SH-SY5Y (cell line): ENCODE data around the gene IGLL1.

Experiments used
- GATA2 ChIP-seq: IDR thresholded peaks from 2 replicates; pipeline ENCODE4 v1.6.1; 2011; ENCODE audit warnings: mild to moderate bottlenecking, low read depth, low read length
- GATA3 ChIP-seq: IDR thresholded peaks from 2 replicates; pipeline ENCODE4 v1.6.1; 2011; ENCODE audit warnings: low read depth, mild to moderate bottlenecking, low read length, moderate library complexity

Gene IGLL1

DNA sequence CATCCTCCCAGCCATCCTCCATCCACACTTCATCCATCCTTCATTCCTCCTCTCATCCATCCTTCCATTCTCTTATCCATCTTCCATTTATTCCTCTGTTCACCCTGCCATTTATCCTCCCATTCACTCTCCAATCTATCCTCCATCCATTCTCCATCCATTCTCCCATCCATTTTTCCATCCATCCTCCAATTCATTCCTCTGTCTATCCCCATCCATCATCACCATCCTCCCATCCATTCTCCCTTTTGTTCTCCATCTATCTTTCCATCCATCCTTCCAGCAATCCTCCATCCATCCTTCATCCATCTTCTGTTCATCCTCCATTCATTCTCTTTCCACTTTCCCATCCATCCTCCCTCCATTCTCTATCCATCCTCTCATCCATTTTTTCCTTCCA, 28.7 kb downstream of the IGLL1 start:
- no peak for TF ChIP-seq GATA2

DNA sequence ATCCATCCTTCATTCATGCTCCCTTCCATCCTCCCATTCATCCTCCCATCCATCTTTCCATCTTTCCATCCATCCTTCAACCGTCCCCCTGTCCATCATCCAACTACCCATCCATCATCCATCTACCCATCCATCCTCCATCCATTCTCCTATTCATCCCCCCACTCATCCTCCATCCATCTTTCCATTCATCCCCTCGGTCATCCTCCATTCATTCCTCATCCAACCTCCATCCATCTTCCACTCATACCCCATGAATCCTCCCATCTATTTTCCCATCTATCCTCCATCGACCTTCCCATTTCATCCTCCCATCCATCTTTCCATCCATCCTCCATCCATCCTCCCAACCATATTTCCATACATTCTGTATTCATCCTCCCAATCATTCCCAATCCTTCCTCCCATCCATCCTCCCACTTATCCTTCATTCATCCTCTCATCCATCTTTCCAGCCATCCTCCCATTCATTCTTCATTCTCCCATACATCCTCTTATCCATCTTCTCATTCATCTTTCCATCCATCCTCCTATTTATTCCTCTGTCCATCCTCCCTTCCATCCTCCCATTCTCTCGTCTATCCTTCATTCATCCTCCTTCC, 29.9 kb downstream of the IGLL1 start:
- TF ChIP-seq GATA3: no peak
- no peak for TF ChIP-seq GATA2

DNA sequence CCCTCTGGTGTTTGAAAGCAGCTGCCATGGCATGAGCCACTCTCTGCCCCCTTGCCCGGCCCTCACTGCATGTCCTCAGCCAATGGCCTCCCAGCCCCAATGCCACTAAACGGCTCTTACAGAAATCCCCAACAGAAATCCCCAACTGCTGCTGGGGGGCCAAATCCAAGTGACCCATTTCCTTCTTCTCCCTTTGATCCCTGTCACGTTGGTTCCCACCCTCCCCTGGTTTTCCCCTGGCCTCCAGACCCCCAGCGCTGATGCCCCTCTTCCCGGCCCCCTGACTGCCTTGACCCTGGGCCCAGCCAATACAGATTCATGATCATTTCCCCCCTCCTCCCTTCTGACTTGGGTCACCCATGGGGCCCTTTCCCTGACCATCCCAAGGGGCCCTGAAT, 30.9 kb downstream of the IGLL1 start:
- TF ChIP-seq GATA2 (no peak), GATA3 (no peak)

GRCh38 chr22:23548501-23549197, 31.4 kb downstream of the IGLL1 start:
- no peak for TF ChIP-seq GATA3
- TF ChIP-seq GATA2: no peak

DNA sequence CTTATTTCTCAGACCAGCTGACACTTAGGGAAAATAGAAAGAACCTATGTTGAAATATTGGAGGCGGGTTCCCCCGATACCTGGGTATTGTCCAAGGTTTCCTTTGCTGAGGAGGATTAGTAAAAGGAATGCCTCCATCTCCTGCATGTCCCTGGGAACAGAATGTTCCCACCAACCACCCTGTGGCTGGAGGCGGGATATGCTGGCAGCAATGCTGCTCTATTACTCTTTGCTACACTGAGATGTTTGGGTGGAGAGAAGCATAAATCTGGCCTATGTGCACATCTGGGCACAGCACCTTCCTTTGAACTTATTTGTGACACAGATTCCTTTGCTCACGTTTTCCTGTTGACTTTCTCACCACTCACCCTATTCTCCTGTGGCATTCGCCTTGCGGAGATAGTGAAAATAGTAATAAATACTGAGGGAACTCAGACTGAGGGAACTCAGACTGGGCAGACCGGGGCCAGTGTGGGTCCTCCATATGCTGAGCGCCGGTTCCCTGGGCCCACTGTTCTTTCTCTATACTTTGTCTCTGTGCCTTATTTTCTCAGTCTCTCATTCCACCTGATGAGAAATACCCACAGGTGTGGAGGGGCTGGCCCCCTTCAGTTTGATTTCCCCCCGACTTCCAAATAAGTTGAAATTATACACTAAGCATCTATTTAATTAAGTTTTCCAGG, 32.1 kb downstream of the IGLL1 start:
- TF ChIP-seq GATA3 (no peak), GATA2 (no peak)

DNA sequence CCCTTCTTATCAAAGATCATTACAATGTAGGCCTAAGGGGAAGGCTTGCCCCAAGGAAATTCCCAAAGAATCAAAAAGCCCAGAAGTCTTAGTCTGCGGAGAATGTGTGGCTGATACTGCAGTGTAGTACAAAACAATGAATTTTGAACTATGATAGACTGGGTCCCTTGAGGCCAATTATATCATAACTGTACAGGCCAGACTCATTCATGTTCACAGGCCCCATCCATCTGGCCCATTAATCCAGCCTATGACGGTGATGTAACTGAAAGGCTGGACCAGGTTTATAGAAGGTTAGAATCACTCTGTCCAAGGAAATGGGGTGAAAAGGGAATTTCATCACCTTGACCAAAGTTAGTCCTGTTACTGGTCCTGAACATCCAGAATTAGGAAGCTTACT, 35.2 kb downstream of the IGLL1 start:
- no peak for TF ChIP-seq GATA2
- TF ChIP-seq GATA3: no peak

- TF ChIP-seq GATA2 (no peak), GATA3 (no peak)
Measured at GRCh38 chr22:23542933-23543332, 37.2 kb downstream of the IGLL1 start.

DNA sequence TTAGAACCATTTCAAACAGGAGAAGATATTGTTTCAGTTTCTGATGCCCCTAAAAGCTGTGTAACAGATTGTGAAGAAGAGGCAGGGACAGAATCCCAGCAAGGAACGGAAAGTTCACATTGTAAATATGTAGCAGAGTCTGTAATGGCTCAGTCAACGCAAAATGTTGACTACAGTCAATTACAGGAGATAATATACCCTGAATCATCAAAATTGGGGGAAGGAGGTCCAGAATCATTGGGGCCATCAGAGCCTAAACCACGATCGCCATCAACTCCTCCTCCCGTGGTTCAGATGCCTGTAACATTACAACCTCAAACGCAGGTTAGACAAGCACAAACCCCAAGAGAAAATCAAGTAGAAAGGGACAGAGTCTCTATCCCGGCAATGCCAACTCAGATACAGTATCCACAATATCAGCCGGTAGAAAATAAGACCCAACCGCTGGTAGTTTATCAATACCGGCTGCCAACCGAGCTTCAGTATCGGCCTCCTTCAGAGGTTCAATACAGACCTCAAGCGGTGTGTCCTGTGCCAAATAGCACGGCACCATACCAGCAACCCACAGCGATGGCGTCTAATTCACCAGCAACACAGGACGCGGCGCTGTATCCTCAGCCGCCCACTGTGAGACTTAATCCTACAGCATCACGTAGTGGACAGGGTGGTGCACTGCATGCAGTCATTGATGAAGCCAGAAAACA, 40.8 kb downstream of the IGLL1 start:
- no peak for TF ChIP-seq GATA3
- no peak for TF ChIP-seq GATA2

GRCh38 chr22:23537416-23537815, 42.7 kb downstream of the IGLL1 start:
- TF ChIP-seq GATA3: no peak
- no peak for TF ChIP-seq GATA2

GRCh38 chr22:23536821-23537345, 43.2 kb downstream of the IGLL1 start:
- TF ChIP-seq GATA2 (no peak), GATA3 (no peak)

DNA sequence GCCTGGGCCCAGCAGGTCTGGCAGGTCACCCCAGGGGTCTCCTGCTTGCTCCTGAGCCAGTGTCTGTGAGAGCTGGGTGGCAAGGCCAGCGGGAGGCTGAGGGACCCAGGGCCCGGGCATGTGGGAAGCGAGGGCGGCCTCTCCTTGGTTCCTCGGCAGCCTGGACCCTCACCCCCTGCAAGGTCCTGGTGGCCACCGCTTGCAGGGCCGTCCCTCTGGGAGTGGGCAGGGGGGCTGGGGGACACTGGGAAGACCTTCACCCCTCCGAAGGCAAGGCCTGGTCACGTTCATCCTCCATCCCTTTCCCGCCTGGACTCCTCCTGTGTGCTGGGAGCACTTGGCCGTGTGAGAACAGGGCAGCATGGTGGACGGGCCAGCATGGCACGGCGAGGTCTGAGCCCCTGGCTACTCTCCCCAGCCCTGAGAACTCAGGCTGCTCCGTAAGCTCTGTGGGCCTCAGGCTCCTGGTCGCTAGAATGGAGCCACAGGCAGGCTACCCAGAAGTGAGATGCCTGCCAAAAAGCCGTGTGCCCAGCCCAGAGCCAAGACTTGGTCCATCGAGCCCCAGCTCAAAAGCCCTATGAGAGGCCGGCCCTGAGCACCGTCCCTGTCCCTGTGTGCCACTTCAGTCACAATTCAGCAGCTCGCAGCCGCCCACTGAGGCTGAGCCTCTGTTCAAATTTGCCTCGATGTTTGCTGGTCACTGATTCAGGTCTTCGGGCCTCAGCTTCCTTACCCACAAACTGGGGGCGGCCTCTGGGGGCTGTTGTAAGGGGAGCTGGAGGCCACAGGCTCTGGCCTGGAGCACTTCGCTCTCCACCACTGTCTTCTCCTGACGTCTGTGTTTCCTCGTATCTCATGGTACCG, 45.0 kb downstream of the IGLL1 start:
- no peak for TF ChIP-seq GATA2
- no peak for TF ChIP-seq GATA3

DNA sequence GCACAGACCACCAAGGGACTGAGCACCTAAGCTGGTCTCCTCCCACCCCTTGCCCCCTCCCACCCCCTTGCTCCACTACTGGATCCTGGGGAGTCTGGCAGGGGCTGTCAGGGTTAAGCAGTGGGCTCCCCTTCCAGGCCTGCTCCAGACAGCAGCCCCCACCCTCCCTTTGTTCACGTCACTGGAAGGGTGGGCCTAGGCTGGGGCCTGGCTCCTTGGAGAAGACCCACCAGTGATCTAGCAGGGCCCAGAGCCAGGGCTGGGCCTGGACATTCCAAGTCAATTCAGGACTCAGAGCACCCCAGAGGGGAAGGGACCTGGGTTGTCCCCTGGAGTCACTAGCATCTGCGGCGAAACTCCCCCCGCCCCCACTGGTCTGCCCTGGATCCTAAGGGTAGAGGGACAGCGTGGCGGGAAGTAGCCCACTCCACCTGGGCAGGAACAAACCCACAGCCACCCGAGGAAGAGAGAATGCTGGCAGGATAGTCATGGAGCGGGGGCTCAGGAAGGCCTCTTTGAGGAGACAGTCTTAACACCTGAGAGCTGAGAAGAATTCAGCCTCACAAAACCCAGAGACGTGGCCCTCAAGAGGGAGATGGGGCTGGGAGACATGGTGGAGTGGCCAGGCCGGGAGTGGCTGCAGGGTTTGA, 45.8 kb downstream of the IGLL1 start:
- TF ChIP-seq GATA2: no peak
- no peak for TF ChIP-seq GATA3

GRCh38 chr22:23533771-23534191, 46.3 kb downstream of the IGLL1 start:
- TF ChIP-seq GATA2 (no peak), GATA3 (no peak)
